Body of pancreas (tissue), 4 donors: Measurements from ENCODE around the gene RAD51C.

ENCODE experiments used
- CTCF ChIP-seq, 7 experiments: fragments of 450-650 bp in 4 of 7; fragments of 200-600 bp in 3 of 7; sonication (generic) in 3 of 7; IDR thresholded peaks; one replicate each; pipeline ENCODE4 v1.5.1; 2016 to 2019; ENCODE audit warnings: antibody characterized with exemption in 7 of 7
- POLR2A ChIP-seq, 3 donors: fragments of 450-650 bp; IDR thresholded peaks; one replicate each; pipeline ENCODE4 v1.6.1; 2016; ENCODE audit warnings: antibody characterized with exemption in 3 of 3, mild to moderate bottlenecking in 2 of 3

GRCh38 chr17:58669853-58670252 lies 22.5 kb upstream of the RAD51C start:
- TF ChIP-seq CTCF (IDR thresholded peaks at IDR 0.05) (no peak), POLR2A (IDR thresholded peaks at IDR 0.05) (no peak)
